Chondrocyte (in vitro differentiated cells): ENCODE results near the gene VEGFB. TPM values are rescaled to one million over a fixed set of nuclear protein-coding genes. Genes with fewer than 3 reads are reported as not detected.
A peak's percentile ranks its signal among the peaks of the same experiment; 100 is the strongest.

Experiments used
- DNase-seq: peaks from one replicate; pipeline ENCODE4 v3.0.0; 2021; ENCODE audit warnings: mixed read lengths, low spot score
- H3K27ac Mint-ChIP-seq: one replicate; pipeline ENCODE4 v1.8.0; 2021; ENCODE audit warnings: mild to moderate bottlenecking, moderate library complexity, mixed read lengths; ENCODE audit not compliant: unreplicated experiment
- H3K27me3 Mint-ChIP-seq: 2 replicates; pipeline ENCODE4 v1.8.0; 2021; ENCODE audit warnings: low read depth, mixed read lengths
- H3K36me3 Mint-ChIP-seq: 2 replicates; pipeline ENCODE4 v1.8.0; 2021; ENCODE audit warnings: low read depth, mixed read lengths
- H3K4me1 Mint-ChIP-seq: 2 replicates; pipeline ENCODE4 v1.8.0; 2021; ENCODE audit warnings: low read depth, mild to moderate bottlenecking, mixed read lengths
- H3K4me3 Mint-ChIP-seq: one replicate; pipeline ENCODE4 v1.8.0; 2021; ENCODE audit warnings: mild to moderate bottlenecking, moderate library complexity, mixed read lengths; ENCODE audit not compliant: unreplicated experiment
- H3K9me3 Mint-ChIP-seq: 2 replicates; pipeline ENCODE4 v1.8.0; 2021; ENCODE audit warnings: low read depth, mixed read lengths
- total RNA-seq: library from RNA; stranded (reverse); gene quantifications from 3 replicates; pipeline ENCODE4 v1.2.1, GENCODE V29; 2021
- TF ChIP-seq, protein P1 (sequence below): fragments of 200-600 bp; sonication (generic); IDR thresholded peaks from 2 replicates; pipeline ENCODE4 v1.5.0; 2021; ENCODE audit warnings: antibody characterized with exemption, mild to moderate bottlenecking, moderate library complexity

The VEGFB gene
- total RNA-seq, 1 donor from 2014 or later, result 165 TPM

DNA sequence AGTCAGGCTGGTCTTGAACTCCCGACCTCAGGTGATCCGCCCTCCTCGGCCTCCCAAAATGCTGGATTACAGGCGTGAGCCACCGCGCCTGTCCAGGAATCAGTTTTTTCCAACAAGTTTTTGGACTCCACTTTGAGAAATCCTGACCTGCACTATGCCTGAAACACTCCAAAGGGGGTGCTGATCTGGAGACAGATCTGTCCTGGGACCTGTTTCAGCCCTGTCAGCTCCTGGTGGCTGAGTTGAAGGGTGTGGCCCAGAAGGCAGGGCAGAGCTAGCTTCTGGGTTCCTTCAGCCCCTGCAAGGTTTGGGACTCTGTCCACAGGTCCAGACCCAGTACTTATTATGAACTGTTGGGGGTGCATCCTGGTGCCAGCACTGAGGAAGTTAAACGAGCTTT, 2.8 kb upstream of the VEGFB start:
- DNase-seq, result no peak
- Mint-ChIP-seq H3K27ac (peak overlapping the region; percentile 41), H3K36me3 (no peaks in the 10 kb centered on the region), H3K4me1 (peaks cover 61% of the 10 kb centered on the region), H3K9me3 (no peaks in the 10 kb centered on the region), H3K27me3 (no peaks in the 10 kb centered on the region), H3K4me3 (peak overlapping the region; percentile 75)
- TF ChIP-seq, protein P1, sequence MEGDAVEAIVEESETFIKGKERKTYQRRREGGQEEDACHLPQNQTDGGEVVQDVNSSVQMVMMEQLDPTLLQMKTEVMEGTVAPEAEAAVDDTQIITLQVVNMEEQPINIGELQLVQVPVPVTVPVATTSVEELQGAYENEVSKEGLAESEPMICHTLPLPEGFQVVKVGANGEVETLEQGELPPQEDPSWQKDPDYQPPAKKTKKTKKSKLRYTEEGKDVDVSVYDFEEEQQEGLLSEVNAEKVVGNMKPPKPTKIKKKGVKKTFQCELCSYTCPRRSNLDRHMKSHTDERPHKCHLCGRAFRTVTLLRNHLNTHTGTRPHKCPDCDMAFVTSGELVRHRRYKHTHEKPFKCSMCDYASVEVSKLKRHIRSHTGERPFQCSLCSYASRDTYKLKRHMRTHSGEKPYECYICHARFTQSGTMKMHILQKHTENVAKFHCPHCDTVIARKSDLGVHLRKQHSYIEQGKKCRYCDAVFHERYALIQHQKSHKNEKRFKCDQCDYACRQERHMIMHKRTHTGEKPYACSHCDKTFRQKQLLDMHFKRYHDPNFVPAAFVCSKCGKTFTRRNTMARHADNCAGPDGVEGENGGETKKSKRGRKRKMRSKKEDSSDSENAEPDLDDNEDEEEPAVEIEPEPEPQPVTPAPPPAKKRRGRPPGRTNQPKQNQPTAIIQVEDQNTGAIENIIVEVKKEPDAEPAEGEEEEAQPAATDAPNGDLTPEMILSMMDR, result no peak

DNA sequence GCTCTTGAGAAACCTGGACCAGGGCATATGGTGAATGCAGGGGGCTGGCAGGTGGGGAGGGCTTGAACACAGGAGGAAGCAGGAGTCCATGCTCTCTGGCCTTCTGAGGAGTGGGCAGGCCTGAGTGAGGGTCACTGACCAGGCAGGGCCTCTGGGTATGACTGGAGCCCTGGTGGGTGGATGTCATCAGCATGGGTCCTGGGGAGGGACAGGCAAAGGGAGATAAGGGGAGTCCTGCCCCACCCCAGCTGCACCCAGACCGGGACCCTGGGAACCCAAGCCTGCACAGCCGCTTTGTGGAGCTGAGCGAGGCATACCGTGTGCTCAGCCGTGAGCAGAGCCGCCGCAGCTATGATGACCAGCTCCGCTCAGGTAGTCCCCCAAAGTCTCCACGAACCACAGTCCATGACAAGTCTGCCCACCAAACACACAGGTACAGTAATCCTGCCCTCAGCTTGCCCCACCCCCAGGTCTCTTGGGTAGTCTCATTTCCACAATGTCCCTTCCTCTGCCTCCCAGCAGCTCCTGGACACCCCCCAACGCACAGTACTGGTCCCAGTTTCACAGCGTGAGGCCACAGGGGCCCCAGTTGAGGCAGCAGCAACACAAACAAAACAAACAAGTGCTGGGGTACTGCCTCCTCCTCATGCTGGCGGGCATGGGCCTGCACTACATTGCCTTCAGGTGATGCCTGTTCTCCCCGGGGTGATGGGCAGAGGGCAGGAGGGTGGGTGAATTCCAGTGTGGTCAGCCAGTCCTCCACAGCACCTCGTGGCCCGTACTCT, 2.0 kb upstream of the VEGFB start:
- DNase-seq, result no peak
- H3K4me3 Mint-ChIP-seq, result peak overlapping the region; percentile 31
- no peaks in the 10 kb centered on the region for H3K9me3 Mint-ChIP-seq
- TF ChIP-seq, protein P1, result no peak
- peak overlapping the region; percentile 63 for H3K27ac Mint-ChIP-seq
- H3K36me3 Mint-ChIP-seq, result peaks cover 3% of the 10 kb centered on the region
- peaks cover 53% of the 10 kb centered on the region for H3K4me1 Mint-ChIP-seq
- no peaks in the 10 kb centered on the region for H3K27me3 Mint-ChIP-seq

DNA sequence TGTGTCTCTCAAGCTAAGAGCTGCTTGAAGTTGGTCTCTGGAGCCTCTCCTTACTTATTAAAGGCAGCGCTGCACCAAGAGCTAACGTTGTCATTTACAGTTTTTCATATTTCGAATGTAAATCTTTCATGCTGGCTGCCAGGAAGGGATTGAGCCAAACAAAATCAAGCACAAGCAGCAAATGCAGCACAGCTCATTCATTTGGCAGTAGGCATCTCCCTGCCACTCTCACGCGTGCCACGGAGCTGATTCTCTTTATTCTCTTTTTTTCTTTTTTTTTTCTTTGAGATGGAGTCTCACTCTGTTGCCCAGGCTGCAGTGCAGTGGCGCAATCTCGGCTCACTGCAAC, 1.4 kb upstream of the VEGFB start:
- TF ChIP-seq, protein P1, result no peak
- peak overlapping the region; percentile 63 for H3K27ac Mint-ChIP-seq
- DNase-seq, result no peak
- H3K36me3 Mint-ChIP-seq, result peaks cover 5% of the 10 kb centered on the region
- no peaks in the 10 kb centered on the region for H3K9me3 Mint-ChIP-seq
- peaks cover 47% of the 10 kb centered on the region for H3K4me1 Mint-ChIP-seq
- no peaks in the 10 kb centered on the region for H3K27me3 Mint-ChIP-seq
- H3K4me3 Mint-ChIP-seq, result no peak overlapping the region

DNA sequence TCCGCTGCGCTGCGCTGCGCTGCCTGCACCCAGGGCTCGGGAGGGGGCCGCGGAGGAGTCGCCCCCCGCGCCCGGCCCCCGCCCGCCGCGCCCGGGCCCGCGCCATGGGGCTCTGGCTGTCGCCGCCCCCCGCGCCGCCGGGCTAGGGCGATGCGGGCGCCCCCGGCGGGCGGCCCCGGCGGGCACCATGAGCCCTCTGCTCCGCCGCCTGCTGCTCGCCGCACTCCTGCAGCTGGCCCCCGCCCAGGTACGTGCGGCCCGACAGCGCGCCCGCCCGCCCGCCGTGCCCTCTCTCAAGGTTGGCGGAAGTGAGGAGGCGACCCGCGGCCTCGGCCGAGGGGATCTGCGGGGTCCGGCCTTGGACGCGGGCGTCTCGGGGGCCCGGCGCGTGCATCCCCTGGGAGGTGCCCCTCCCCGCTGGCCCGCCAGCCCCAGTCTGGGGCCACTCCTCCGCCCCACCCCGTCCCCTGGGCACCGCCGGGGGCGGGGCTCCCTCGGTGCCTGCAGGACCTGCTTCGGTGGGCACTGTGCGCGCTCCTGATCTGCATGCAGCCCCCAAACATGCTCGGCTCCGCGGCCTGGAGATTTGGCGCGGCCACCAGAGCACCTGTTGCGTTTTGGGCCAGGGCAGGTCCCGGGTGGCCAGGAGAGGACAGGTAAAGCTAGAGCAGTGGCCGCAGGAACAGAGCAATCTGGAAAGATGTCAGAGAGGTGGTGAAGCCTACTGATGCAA, 429 bp downstream of the VEGFB start:
- Mint-ChIP-seq H3K36me3 (peaks cover 7% of the 10 kb centered on the region), H3K9me3 (no peaks in the 10 kb centered on the region), H3K27ac (peak overlapping the region; percentile 79), H3K4me3 (peak overlapping the region; percentile 81), H3K4me1 (peaks cover 42% of the 10 kb centered on the region), H3K27me3 (no peaks in the 10 kb centered on the region)
- DNase-seq, result peak; percentile 81
- TF ChIP-seq, protein P1, result peak; percentile 21

DNA sequence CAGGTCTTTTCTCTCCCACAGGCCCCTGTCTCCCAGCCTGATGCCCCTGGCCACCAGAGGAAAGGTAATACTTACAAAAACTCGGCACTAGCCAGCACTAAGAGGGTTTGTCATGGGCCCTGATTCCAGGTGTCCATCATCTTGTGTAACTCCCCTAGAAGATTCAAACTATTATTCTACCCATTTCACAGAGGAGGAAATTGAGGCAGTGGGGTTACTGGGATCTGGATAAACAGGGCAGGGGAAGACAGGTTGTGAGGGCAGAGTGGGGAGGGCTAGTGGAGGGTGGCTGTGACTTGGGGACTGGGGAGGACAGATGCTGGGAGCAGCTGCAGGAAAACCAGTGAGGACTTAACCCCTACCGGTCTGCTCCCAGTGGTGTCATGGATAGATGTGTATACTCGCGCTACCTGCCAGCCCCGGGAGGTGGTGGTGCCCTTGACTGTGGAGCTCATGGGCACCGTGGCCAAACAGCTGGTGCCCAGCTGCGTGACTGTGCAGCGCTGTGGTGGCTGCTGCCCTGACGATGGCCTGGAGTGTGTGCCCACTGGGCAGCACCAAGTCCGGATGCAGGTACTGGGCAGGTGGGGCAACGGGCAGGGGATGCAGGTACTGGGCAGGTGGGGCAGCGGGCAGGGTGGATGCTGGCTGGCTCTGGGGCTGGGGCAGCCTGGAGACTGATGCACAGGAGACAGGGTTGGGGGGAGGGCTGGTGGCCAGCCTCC, 1.2 kb downstream of the VEGFB start:
- H3K4me1 Mint-ChIP-seq, result peaks cover 47% of the 10 kb centered on the region
- H3K9me3 Mint-ChIP-seq, result no peaks in the 10 kb centered on the region
- peak overlapping the region; percentile 79 for H3K27ac Mint-ChIP-seq
- TF ChIP-seq, protein P1, result no peak
- H3K4me3 Mint-ChIP-seq, result peak overlapping the region; percentile 81
- peak; percentile 90 for DNase-seq
- H3K36me3 Mint-ChIP-seq, result peaks cover 7% of the 10 kb centered on the region
- H3K27me3 Mint-ChIP-seq, result no peaks in the 10 kb centered on the region
